GM18498 (cell line): ENCODE measurements around the gene TASOR2.

Experiments used
- ATAC-seq: cut with Tn5 transposase; IDR thresholded peaks from one replicate; pipeline ENCODE4 v1.9.1; 2021; ENCODE audit warnings: mild to moderate bottlenecking, moderate library complexity; ENCODE audit not compliant: unreplicated experiment

The TASOR2 gene

GRCh38 chr10:5684318-5684970, at the start of gene TASOR2:
TASOR2 (plus strand) TSS chr10:5684838; CDS start chr10:5720643, 35,805 bp downstream.
- peak; percentile 75 for ATAC-seq

- no peak for ATAC-seq
Measured at GRCh38 chr10:5634918-5635317, 49.7 kb upstream of the TASOR2 start.

- no peak for ATAC-seq
Measured at GRCh38 chr10:5638494-5638893, 46.1 kb upstream of the TASOR2 start.

DNA sequence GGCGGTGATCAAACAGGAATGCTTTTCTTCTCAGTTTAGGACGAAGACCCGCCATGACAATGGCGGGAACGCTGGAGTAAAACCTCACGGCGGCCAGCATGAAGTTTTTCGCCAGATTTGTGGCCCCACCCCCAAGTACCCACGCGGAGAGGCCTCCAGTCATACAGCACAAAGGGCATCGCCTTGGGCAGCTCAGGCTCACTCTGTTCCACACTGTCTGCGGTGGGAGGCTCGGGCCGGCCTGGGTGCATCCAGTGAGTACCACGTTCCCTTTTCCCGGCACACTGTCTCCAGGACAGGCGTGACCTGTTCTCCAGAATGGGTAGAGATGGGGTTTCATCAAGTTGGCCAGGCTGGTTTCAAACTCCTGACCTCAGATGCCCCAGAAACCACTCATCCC, 45.6 kb upstream of the TASOR2 start:
- no peak for ATAC-seq

- no peak for ATAC-seq
Measured at GRCh38 chr10:5640036-5640435, 44.6 kb upstream of the TASOR2 start.

DNA sequence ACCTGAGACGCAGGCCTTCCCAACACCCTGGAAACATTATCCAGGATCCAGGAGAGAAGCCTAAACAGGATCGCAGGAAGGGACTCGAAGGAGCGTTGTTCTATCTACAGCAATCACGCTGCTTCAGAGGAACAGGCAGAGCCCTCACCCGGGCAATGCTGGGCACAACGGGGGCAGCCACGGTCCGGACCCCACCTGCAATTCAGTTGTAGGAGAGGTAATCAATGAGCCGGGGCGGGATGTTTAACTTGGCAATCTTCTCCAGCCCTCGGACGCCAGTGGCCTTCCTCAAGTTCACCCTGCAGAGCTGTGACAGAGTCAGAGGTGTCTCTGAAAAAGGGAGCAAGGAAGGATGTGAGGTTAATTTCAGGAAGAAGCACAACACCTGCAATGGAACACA, 44.1 kb upstream of the TASOR2 start:
- no peak for ATAC-seq

GRCh38 chr10:5641501-5641900, 43.1 kb upstream of the TASOR2 start:
- no peak for ATAC-seq

GRCh38 chr10:5643346-5644067, 41.1 kb upstream of the TASOR2 start:
- no peak for ATAC-seq

- no peak for ATAC-seq
Measured at GRCh38 chr10:5644930-5645329, 39.7 kb upstream of the TASOR2 start.

DNA sequence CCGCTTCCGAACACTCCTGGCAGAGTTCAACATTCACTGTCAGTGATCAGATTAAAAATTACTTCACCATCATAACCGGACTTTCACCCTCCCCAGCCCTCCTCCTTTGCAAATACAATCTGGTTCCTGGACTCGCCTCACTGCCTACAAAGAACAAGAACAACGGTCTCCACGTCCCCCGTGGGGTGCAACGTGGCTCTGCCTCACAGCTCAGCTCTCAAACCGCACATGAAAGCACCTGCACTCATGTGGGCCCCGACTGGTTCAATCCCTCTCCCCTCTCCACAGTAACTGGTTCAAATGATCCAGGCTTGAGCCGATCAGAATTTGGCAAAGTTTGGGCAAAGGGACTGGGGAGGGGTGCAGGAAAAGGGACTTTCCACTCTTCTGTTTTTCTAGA, 39.3 kb upstream of the TASOR2 start:
- no peak for ATAC-seq

DNA sequence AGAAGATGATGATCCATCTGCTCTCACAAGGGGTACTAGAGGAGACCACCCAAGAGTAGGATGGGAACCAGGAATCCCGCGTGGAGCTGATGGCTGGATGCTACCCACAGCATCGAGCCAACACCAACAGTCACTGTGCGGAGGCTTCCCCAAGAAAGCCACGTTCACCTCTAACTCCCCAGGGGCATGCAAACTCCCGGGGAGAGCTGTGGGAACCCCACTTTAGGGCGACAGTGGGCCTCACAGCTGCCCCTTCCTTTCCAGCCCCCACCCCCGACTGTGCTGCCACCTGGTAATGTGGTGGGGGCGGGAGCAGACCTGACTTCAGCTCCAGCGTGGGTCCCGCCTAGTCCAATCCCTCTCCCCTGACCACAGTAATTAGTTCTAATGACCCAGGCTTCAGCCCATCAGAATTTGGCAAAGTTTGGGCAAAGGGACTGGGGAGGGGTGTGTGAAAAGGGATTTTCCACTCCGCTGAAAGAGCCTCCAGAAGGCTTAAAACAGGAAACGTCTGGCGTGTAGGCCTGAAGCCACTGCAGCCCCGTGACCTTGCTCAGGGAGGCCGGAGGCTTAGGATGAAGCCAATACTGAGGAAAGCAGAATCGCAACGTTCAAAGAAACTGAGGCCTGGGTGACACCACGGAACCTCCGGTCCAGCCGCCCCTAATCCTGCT, 38.6 kb upstream of the TASOR2 start:
- no peak for ATAC-seq

GRCh38 chr10:5647507-5648240, 37.0 kb upstream of the TASOR2 start:
- ATAC-seq = no peak

DNA sequence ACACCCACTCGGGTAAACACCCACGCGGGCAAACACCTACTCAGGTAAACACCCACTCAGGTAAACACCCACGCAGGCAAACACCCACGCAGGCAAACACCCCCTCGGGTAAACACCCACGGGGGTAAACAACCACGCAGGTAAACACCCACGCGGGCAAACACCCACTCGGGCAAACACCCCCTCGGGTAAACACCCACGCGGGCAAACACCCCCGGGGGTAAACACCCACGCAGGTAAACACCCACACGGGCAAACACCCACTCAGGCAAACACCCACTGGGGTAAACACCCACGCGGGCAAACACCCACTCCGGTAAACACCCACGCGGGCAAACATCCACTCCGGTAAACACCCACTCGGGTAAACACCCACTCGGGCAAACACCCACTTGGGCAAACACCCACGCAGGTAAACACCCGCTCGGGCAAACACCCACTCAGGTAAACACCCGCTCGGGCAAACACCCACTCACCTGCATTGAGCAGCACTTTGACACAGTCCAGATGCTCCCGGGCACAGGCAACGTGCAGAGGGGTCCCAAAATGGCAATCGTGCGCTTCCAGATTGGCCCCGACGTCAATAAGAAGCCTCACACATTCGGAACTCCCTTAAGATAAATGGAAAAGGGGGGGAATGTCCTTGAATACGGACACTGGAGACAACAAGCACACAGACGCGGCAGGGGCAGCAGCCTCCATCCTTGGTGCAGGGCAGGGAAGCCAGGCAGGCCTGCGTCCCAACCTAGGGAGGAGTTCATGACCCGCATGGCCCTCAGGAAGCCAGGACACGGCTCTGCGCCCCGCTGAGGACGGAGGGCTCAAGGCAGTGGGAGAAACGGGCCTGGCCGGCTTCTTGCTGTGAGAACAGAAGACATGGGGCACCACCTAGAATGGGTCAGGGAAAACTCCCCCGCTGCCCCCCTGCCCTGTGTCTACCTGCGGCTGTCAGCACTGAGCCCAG, 35.9 kb upstream of the TASOR2 start:
- no peak for ATAC-seq

DNA sequence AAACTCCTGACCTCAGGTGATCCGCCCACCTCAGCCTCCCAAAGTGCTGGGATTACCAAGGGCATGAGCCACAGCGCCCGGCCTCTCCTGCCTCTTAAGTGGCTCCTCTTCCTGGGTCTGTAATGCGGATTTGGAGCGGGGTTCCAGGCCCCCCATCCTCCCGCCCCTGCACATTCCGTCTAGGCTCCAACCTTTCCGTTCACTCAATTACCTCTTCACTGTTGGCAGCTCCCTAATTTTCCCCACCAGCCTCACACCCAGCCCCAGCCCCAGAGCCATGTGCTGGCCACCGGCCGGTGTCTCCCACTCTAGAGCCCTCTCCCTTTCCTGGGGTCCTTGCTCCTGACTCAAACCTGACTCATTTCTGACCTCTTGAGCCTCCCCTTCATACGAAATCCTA, 34.9 kb upstream of the TASOR2 start:
- no peak for ATAC-seq

DNA sequence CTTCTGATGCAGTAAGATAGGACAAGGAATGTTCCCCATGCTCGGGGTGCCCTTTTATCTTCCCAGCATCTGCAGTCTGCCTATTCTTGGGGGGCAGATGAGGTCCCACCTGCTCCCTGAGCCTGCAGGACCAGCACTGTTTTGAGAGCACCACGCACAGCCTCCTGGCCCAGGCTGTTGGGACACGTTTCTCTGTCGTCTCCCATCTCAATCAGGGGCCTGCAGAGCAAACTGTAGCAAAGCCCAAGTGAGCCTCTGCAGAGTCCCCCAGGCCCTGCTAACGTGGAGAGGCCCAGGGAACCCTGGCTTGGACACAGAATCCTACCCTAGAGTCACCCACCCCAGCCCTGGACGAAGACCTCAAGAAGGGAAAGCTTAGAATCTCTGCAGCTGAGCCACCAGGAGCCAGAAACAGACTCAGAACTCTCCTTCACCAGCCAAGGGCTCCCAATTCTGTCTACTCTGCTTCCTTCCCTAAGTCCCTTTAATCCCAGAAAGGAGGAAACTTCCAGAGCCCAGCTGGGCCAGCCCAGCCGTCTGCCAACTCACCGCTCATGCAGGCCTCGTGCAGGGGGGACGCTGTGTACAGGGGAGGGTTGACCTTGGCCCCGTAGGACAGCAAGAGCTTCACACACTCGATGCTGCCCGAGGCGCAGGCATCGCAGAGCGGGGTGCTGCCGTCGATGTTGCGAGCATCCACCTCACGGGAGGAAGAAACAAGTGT, 33.8 kb upstream of the TASOR2 start:
- ATAC-seq = no peak

- ATAC-seq = no peak
Measured at GRCh38 chr10:5651388-5651764, 33.3 kb upstream of the TASOR2 start.

GRCh38 chr10:5652746-5653145, 31.9 kb upstream of the TASOR2 start:
- no peak for ATAC-seq

- no peak for ATAC-seq
Measured at GRCh38 chr10:5654218-5654755, 30.4 kb upstream of the TASOR2 start.

DNA sequence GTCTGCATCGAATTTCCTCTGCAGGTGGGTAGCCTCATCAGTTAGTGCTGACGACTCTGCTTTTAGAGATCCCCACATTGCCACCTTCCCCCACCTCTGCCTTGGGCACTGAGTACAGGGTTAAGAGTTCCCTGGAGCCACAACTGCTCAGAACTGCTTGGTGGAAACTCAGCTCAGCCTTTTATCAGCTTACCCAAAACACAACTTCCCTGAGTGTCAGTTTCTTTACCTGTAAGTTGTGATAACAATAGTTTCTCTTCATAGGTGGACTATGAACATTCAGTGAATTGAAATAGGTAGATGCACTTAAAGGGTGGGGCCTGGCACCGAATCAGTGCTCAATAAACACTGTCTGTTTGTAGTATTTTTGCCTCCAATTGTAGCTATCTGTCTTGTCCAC, 29.5 kb upstream of the TASOR2 start:
- no peak for ATAC-seq
